Large intestine (tissue), 3 donors: Measurements from ENCODE around the gene ARHGAP44. TPM values are rescaled to one million over a fixed set of nuclear protein-coding genes. Genes with fewer than 3 reads are reported as not detected.

Experiments used
- DNase-seq, 2 donors: peaks; one replicate each; pipeline versions ENCODE4 v3.0.0 to v3.0.0-alpha.2; 2013
- H3K27ac ChIP-seq: one replicate; pipeline ENCODE4 v1.5.1; 2013; ENCODE audit warnings: low read length
- H3K27me3 ChIP-seq: 2 replicates; pipeline ENCODE4 v1.6.1; 2013; ENCODE audit warnings: low read length; ENCODE audit not compliant: control insufficient read depth, insufficient read depth
- H3K36me3 ChIP-seq: 2 replicates; pipeline ENCODE4 v1.6.1; 2013; ENCODE audit warnings: low read length; ENCODE audit not compliant: control insufficient read depth, insufficient read depth
- H3K4me1 ChIP-seq: one replicate; pipeline ENCODE4 v1.6.1; 2013; ENCODE audit warnings: low read length; ENCODE audit not compliant: control insufficient read depth, insufficient read depth
- H3K4me3 ChIP-seq: one replicate; pipeline ENCODE4 v1.5.1; 2013; ENCODE audit warnings: low read length
- H3K9me3 ChIP-seq: one replicate; pipeline ENCODE4 v1.6.1; 2013; ENCODE audit warnings: mild to moderate bottlenecking, low read depth, low read length, moderate library complexity; ENCODE audit not compliant: control insufficient read depth
- WGBS: methylation state at CpG from one replicate; pipeline ENCODE4 v1.1.5; 2013; ENCODE audit warnings: low lambda C conversion rate; ENCODE audit not compliant: insufficient coverage; 5-methylcytosine and 5-hydroxymethylcytosine counted together
- polyA plus RNA-seq: library from polyadenylated mRNA; unstranded; fragments of 120-200 nt; gene quantifications from one replicate; pipeline ENCODE4 v1.2.1, GENCODE V29; 2013

The ARHGAP44 gene
- polyA plus RNA-seq, 1 donor = 3.2 TPM

GRCh38 chr17:12814718-12815117 lies 25.4 kb downstream of the ARHGAP44 start:
- H3K27ac ChIP-seq = no peak overlapping the region

GRCh38 chr17:12815642-12816141 lies 26.4 kb downstream of the ARHGAP44 start:
- Histone ChIP-seq H3K36me3 (no peaks in the 10 kb centered on the region), H3K4me3 (no peak overlapping the region), H3K27me3 (no peaks in the 10 kb centered on the region), H3K27ac (no peak overlapping the region), H3K4me1 (no peaks in the 10 kb centered on the region), H3K9me3 (no peaks in the 10 kb centered on the region)
- no peak for DNase-seq
- no CpG with 5 or more reads among the region's 3 CpGs for WGBS

More at GRCh38 chr17:12814718-12815117, 25.4 kb downstream of the ARHGAP44 start:
- no peaks in the 10 kb centered on the region for H3K27me3 ChIP-seq
- no peaks in the 10 kb centered on the region for H3K9me3 ChIP-seq
- H3K36me3 ChIP-seq = no peaks in the 10 kb centered on the region
- no peak for DNase-seq
- H3K4me1 ChIP-seq = no peaks in the 10 kb centered on the region
- H3K4me3 ChIP-seq = no peak overlapping the region
- WGBS = 100% methylated on average over 1 of the region's 2 CpGs

GRCh38 chr17:12821376-12821940 lies 32.2 kb downstream of the ARHGAP44 start:
- Histone ChIP-seq H3K36me3 (no peaks in the 10 kb centered on the region), H3K27ac (no peak overlapping the region), H3K4me3 (no peak overlapping the region), H3K9me3 (no peaks in the 10 kb centered on the region), H3K27me3 (no peaks in the 10 kb centered on the region), H3K4me1 (no peaks in the 10 kb centered on the region)
- peak in 1 of 2 donors; percentile 33 for DNase-seq
- WGBS = 60% methylated on average over 2 of the region's 4 CpGs

- no peaks in the 10 kb centered on the region for H3K9me3 ChIP-seq
- H3K4me3 ChIP-seq = no peak overlapping the region
- H3K27me3 ChIP-seq = no peaks in the 10 kb centered on the region
- no peak overlapping the region for H3K27ac ChIP-seq
- 100% methylated on average over 1 of the region's 1 CpG for WGBS
- no peak for DNase-seq
- H3K4me1 ChIP-seq = no peaks in the 10 kb centered on the region
- H3K36me3 ChIP-seq = no peaks in the 10 kb centered on the region
These were observed 37.1 kb downstream of the ARHGAP44 start for GRCh38 chr17:12826431-12826830.

GRCh38 chr17:12830777-12831247 lies 41.5 kb downstream of the ARHGAP44 start:
- Histone ChIP-seq H3K27ac (no peak overlapping the region), H3K9me3 (no peaks in the 10 kb centered on the region), H3K4me1 (no peaks in the 10 kb centered on the region), H3K36me3 (no peaks in the 10 kb centered on the region), H3K4me3 (no peak overlapping the region), H3K27me3 (no peaks in the 10 kb centered on the region)
- no peak for DNase-seq
- 100% methylated on average over 1 of the region's 3 CpGs for WGBS

GRCh38 chr17:12831839-12832238 lies 42.5 kb downstream of the ARHGAP44 start:
- Histone ChIP-seq H3K27ac (no peak overlapping the region), H3K27me3 (no peaks in the 10 kb centered on the region), H3K9me3 (no peaks in the 10 kb centered on the region), H3K4me1 (no peaks in the 10 kb centered on the region), H3K4me3 (no peak overlapping the region), H3K36me3 (no peaks in the 10 kb centered on the region)
- 100% methylated on average over 1 of the region's 1 CpG for WGBS
- DNase-seq = no peak

- Histone ChIP-seq H3K36me3 (no peaks in the 10 kb centered on the region), H3K4me1 (no peaks in the 10 kb centered on the region), H3K27me3 (no peaks in the 10 kb centered on the region), H3K27ac (no peak overlapping the region), H3K9me3 (peaks cover 3% of the 10 kb centered on the region), H3K4me3 (no peak overlapping the region)
- DNase-seq = no peak
- no CpG with 5 or more reads among the region's 2 CpGs for WGBS
These were observed 49.7 kb downstream of the ARHGAP44 start for GRCh38 chr17:12839042-12839441.

GRCh38 chr17:12842936-12843335 lies 53.6 kb downstream of the ARHGAP44 start:
- H3K27ac ChIP-seq = no peak overlapping the region
- H3K36me3 ChIP-seq = no peaks in the 10 kb centered on the region
- 40% methylated on average over 1 of the region's 4 CpGs for WGBS
- H3K9me3 ChIP-seq = peaks cover 3% of the 10 kb centered on the region
- DNase-seq = no peak
- H3K4me1 ChIP-seq = no peaks in the 10 kb centered on the region
- no peak overlapping the region for H3K4me3 ChIP-seq
- H3K27me3 ChIP-seq = no peaks in the 10 kb centered on the region

GRCh38 chr17:12850996-12851395 lies 61.7 kb downstream of the ARHGAP44 start:
- Histone ChIP-seq H3K27me3 (no peaks in the 10 kb centered on the region), H3K27ac (no peak overlapping the region), H3K4me3 (no peak overlapping the region), H3K4me1 (no peaks in the 10 kb centered on the region), H3K36me3 (no peaks in the 10 kb centered on the region), H3K9me3 (no peaks in the 10 kb centered on the region)
- WGBS = no CpG with 5 or more reads among the region's 9 CpGs
- no peak for DNase-seq

GRCh38 chr17:12851901-12852435 lies 62.7 kb downstream of the ARHGAP44 start:
- Histone ChIP-seq H3K9me3 (no peaks in the 10 kb centered on the region), H3K27ac (no peak overlapping the region), H3K4me1 (no peaks in the 10 kb centered on the region), H3K27me3 (no peaks in the 10 kb centered on the region), H3K36me3 (no peaks in the 10 kb centered on the region), H3K4me3 (no peak overlapping the region)
- no peak for DNase-seq
- 87% methylated on average over 3 of the region's 4 CpGs for WGBS

- no CpG with 5 or more reads among the region's 2 CpGs for WGBS
- no peak for DNase-seq
- Histone ChIP-seq H3K4me3 (no peak overlapping the region), H3K36me3 (no peaks in the 10 kb centered on the region), H3K27me3 (no peaks in the 10 kb centered on the region), H3K4me1 (no peaks in the 10 kb centered on the region), H3K9me3 (no peaks in the 10 kb centered on the region), H3K27ac (no peak overlapping the region)
These were observed 64.6 kb downstream of the ARHGAP44 start for GRCh38 chr17:12853921-12854320.
